Measurements from ENCODE around the gene RSPH10B.
A peak's percentile ranks its signal among the peaks of the same experiment; 100 is the strongest.
"Not testable (repeated sequence)": the region's sequence is repeated elsewhere in the genome, so short reads cannot be mapped to it uniquely, and the experiment has no call there.

The RSPH10B gene

GRCh38 chr7:5970347-5970911 is at the start of gene RSPH10B:
RSPH10B (minus strand) TSS chr7:5970689; CDS start chr7:5967116, 3,573 bp downstream.
- not testable (repeated sequence) for DNase-seq

GRCh38 chr7:6016653-6016966 is 46.1 kb upstream of the RSPH10B start:
- DNase-seq: no peak

- peak; percentile 93 for DNase-seq
Measured at GRCh38 chr7:6015917-6016652, 45.6 kb upstream of the RSPH10B start.

- peak; percentile 9 for DNase-seq
Measured at GRCh38 chr7:6012355-6013104, 42.0 kb upstream of the RSPH10B start.

GRCh38 chr7:6011541-6011940 is 41.1 kb upstream of the RSPH10B start:
- DNase-seq: no peak

GRCh38 chr7:6010370-6010769 is 39.9 kb upstream of the RSPH10B start:
- not testable (repeated sequence) for DNase-seq

GRCh38 chr7:6008668-6009611 is 38.5 kb upstream of the RSPH10B start, which contains the start of the genes AIMP2 and PMS2:
AIMP2 (plus strand) TSS chr7:6009272; CDS start chr7:6009364, 92 bp downstream.
PMS2 (minus strand) TSS chr7:6009049; CDS start chr7:6009019, 30 bp downstream.
- peak; percentile 98 for DNase-seq

- not testable (repeated sequence) for DNase-seq
Measured at GRCh38 chr7:6007835-6008590, 37.5 kb upstream of the RSPH10B start.

- DNase-seq: no peak
Measured at GRCh38 chr7:6007386-6007785, 36.9 kb upstream of the RSPH10B start.

GRCh38 chr7:5997210-5997808 is 26.8 kb upstream of the RSPH10B start:
- peak; percentile 61 for DNase-seq

GRCh38 chr7:5987061-5987460 is 16.6 kb upstream of the RSPH10B start:
- not testable (repeated sequence) for DNase-seq

GRCh38 chr7:5979680-5980314 is 9.3 kb upstream of the RSPH10B start:
- not testable (repeated sequence) for DNase-seq

GRCh38 chr7:5973580-5973979 is 3.1 kb upstream of the RSPH10B start:
- not testable (repeated sequence) for DNase-seq

GRCh38 chr7:5963810-5964209 is 6.7 kb downstream of the RSPH10B start:
- not testable (repeated sequence) for DNase-seq

- DNase-seq: not testable (repeated sequence)
Measured at GRCh38 chr7:5963205-5963604, 7.3 kb downstream of the RSPH10B start.

GRCh38 chr7:5934945-5935450 is 35.5 kb downstream of the RSPH10B start:
- not testable (repeated sequence) for DNase-seq

- DNase-seq: not testable (repeated sequence)
Measured at GRCh38 chr7:5931905-5932644, 38.4 kb downstream of the RSPH10B start.

GRCh38 chr7:5931250-5931649 is 39.2 kb downstream of the RSPH10B start:
- DNase-seq: not testable (repeated sequence)

GRCh38 chr7:5930290-5930689 is 40.2 kb downstream of the RSPH10B start:
- not testable (repeated sequence) for DNase-seq

All from fibroblast of skin of right quadriceps (primary cell).